KMS-11 (cell line): ENCODE data around the gene PURA.

Source experiments
- H2AFZ ChIP-seq: fragments of 200-600 bp; sonication (generic); 2 replicates; pipeline ENCODE4 v1.6.1; 2016; ENCODE audit warnings: antibody characterized with exemption, mixed run types, low read depth
- H3K27ac ChIP-seq: fragments of 200-600 bp; sonication (generic); 2 replicates; pipeline ENCODE4 v1.6.1; 2016; ENCODE audit warnings: mild to moderate bottlenecking, mixed run types
- H3K27me3 ChIP-seq: fragments of 200-600 bp; sonication (generic); 2 replicates; pipeline ENCODE4 v1.6.1; 2017; ENCODE audit warnings: mild to moderate bottlenecking, low read depth, mixed run types, moderate library complexity; ENCODE audit not compliant: insufficient read depth
- H3K36me3 ChIP-seq: fragments of 200-600 bp; sonication (generic); 2 replicates; pipeline ENCODE4 v1.6.1; 2017; ENCODE audit warnings: mild to moderate bottlenecking, mixed run types; ENCODE audit not compliant: insufficient read depth
- H3K4me1 ChIP-seq: fragments of 200-600 bp; sonication (generic); 2 replicates; pipeline ENCODE4 v1.6.1; 2016; ENCODE audit warnings: mild to moderate bottlenecking, low read depth, mixed run types; ENCODE audit not compliant: poor library complexity, severe bottlenecking
- H3K4me2 ChIP-seq: fragments of 200-600 bp; sonication (generic); 2 replicates; pipeline ENCODE4 v1.7.0; 2016; ENCODE audit warnings: mild to moderate bottlenecking, mixed run types
- H3K4me3 ChIP-seq: fragments of 200-600 bp; sonication (generic); IDR thresholded peaks from 2 replicates; pipeline ENCODE4 v1.6.1; 2017; ENCODE audit warnings: low read depth, low read length, mixed read lengths; ENCODE audit not compliant: insufficient read depth
- H3K79me2 ChIP-seq: fragments of 200-600 bp; sonication (generic); 2 replicates; pipeline ENCODE4 v1.6.1; 2016; ENCODE audit warnings: low read depth, mixed run types; ENCODE audit not compliant: insufficient read depth
- H3K9ac ChIP-seq: fragments of 200-600 bp; sonication (generic); 2 replicates; pipeline ENCODE4 v1.6.1; 2016; ENCODE audit warnings: mild to moderate bottlenecking, mixed run types
- H4K20me1 ChIP-seq: fragments of 200-600 bp; sonication (generic); 2 replicates; pipeline ENCODE4 v1.6.1; 2016; ENCODE audit warnings: mild to moderate bottlenecking, mixed run types; ENCODE audit not compliant: insufficient read depth
- CTCF ChIP-seq: fragments of 200-600 bp; sonication (generic); conservative IDR thresholded peaks from 2 replicates; pipeline ENCODE4 v1.6.1; 2017; ENCODE audit warnings: low read depth, mild to moderate bottlenecking, antibody characterized with exemption, low read length, moderate library complexity, mixed read lengths

The PURA gene

GRCh38 chr5:140109759-140110645 is 3.9 kb upstream of the PURA start:
- Histone ChIP-seq H3K79me2 (peaks cover 42% of the 10 kb centered on the region), H3K4me3 (no peak overlapping the region), H2AFZ (no peak overlapping the region), H3K27ac (no peak overlapping the region), H3K4me1 (peaks cover 34% of the 10 kb centered on the region), H3K27me3 (no peaks in the 10 kb centered on the region), H3K9ac (no peak overlapping the region), H4K20me1 (no peaks in the 10 kb centered on the region), H3K4me2 (peak overlapping the region; percentile 94; the same call in 1 of the 2 replicates), H3K36me3 (no peaks in the 10 kb centered on the region)
- no peak for TF ChIP-seq CTCF

- no peaks in the 10 kb centered on the region for H3K27me3 ChIP-seq
- no peak overlapping the region for H3K4me2 ChIP-seq
- no peak for TF ChIP-seq CTCF
- H3K79me2 ChIP-seq = peaks cover 47% of the 10 kb centered on the region
- no peaks in the 10 kb centered on the region for H4K20me1 ChIP-seq
- H3K27ac ChIP-seq = no peak overlapping the region
- H3K4me3 ChIP-seq = no peak overlapping the region
- peaks cover 40% of the 10 kb centered on the region for H3K4me1 ChIP-seq
- no peak overlapping the region for H3K9ac ChIP-seq
- no peaks in the 10 kb centered on the region for H3K36me3 ChIP-seq
- no peak overlapping the region for H2AFZ ChIP-seq
Observed at GRCh38 chr5:140110646-140110957, 3.3 kb upstream of the PURA start.

DNA sequence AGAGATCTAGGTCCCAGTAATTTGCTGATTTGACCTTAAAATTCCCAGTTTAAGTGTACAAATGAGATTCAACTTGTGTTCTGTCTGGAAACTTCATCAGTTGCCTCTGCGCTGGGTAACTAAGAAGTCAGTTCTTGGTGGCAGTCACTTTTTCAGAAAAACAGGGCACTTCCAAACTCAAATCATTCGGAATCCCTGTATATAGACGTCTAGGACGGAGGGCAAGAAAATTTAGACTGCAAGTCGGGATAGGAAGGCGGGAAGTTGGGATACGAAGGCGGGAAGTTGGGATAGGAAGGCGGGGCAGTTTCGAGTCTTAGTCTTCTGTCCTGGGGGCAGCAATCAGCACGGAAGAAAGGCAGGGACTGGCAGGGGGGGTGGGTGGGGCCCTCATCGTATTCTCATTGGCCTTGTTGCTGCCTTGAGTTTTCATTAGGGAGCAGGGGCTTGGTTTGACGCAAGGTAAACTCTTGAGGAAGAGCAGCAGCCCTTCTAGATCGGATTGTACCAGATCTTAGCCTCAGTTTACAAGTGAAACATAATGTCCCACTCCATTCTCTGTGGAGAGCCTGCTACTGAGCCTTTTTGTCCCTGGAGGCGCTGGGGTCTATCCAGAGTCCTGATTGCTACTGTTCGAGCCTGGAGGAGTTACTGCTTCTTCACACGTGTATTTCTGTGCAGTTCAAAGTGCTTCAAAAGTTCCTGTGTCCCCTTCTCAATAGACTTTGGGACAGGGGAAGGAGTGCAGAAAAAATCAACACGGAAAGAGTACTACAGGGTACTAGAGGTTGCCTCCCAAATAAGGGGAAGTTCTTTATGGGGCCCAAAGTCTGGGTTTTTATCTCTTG is 2.7 kb upstream of the PURA start:
- Histone ChIP-seq H3K79me2 (peaks cover 53% of the 10 kb centered on the region), H3K27me3 (no peaks in the 10 kb centered on the region)

More for the DNA sequence above, 2.7 kb upstream of the PURA start:
- Histone ChIP-seq H3K9ac (no peak overlapping the region), H3K27ac (no peak overlapping the region), H3K4me3 (no peak overlapping the region), H2AFZ (no peak overlapping the region), H3K4me1 (peaks cover 45% of the 10 kb centered on the region), H3K36me3 (no peaks in the 10 kb centered on the region), H4K20me1 (no peaks in the 10 kb centered on the region), H3K4me2 (no peak overlapping the region)
- no peak for TF ChIP-seq CTCF
